ENCODE results near the gene TNIK.
"Not testable (repeated sequence)": the region's sequence is repeated elsewhere in the genome, so short reads cannot be mapped to it uniquely, and the experiment has no call there.

Gene TNIK

DNA sequence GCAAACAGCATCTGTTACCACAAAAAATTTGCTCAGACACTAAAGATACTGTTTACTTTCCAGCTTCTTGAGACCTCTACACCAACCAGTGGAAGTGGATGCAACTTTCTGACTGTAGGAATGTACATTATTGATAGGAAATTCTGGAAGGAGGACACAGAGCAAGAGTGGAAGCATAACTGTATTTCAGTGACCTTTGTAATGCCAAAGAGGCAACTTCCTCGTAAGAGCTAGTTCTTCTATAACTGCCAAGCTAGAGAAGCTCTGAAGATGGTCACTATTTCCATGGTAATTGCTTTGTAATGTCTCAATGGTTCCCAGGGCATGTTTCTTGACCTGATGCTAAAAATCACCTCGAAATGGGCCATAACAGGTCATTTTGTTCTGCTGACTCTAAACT is 337.3 kb downstream of the TNIK start:
- no peak overlapping the region for H3K4me3 ChIP-seq (ENCODE audit: control insufficient read depth, low read depth, low read length)
- TF ChIP-seq, protein P1, sequence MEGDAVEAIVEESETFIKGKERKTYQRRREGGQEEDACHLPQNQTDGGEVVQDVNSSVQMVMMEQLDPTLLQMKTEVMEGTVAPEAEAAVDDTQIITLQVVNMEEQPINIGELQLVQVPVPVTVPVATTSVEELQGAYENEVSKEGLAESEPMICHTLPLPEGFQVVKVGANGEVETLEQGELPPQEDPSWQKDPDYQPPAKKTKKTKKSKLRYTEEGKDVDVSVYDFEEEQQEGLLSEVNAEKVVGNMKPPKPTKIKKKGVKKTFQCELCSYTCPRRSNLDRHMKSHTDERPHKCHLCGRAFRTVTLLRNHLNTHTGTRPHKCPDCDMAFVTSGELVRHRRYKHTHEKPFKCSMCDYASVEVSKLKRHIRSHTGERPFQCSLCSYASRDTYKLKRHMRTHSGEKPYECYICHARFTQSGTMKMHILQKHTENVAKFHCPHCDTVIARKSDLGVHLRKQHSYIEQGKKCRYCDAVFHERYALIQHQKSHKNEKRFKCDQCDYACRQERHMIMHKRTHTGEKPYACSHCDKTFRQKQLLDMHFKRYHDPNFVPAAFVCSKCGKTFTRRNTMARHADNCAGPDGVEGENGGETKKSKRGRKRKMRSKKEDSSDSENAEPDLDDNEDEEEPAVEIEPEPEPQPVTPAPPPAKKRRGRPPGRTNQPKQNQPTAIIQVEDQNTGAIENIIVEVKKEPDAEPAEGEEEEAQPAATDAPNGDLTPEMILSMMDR (conservative IDR thresholded peaks at IDR 0.05; ENCODE audit: control insufficient read depth, insufficient read depth, low read depth, low read length), result no peak
- DNase-seq (ENCODE audit: low read depth), result no peak

DNA sequence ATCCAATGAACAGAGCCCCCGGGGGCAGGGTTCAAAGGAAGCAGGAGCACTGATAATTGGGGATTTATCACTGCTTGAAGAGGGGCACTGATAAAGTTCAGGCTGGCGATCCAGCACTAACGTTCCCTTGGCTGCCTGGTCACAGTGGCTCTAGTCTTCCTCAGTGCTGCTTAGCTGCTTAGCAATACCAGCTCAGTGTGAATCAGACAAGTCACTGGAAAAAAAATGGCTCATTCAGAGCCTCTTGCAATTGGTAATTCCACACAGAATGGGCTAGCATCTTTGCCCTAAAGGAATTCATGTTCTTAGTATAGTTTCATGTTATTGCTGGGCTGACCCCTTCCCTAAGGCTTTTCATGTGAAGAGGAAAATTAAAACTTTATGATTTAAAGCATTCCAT is 338.0 kb downstream of the TNIK start:
- TF ChIP-seq, protein P1 (conservative IDR thresholded peaks at IDR 0.05; ENCODE audit: control insufficient read depth, insufficient read depth, low read depth, low read length), result no peak
- H3K4me3 ChIP-seq (ENCODE audit: control insufficient read depth, low read depth, low read length), result no peak overlapping the region
- no peak for DNase-seq (ENCODE audit: low read depth)

DNA sequence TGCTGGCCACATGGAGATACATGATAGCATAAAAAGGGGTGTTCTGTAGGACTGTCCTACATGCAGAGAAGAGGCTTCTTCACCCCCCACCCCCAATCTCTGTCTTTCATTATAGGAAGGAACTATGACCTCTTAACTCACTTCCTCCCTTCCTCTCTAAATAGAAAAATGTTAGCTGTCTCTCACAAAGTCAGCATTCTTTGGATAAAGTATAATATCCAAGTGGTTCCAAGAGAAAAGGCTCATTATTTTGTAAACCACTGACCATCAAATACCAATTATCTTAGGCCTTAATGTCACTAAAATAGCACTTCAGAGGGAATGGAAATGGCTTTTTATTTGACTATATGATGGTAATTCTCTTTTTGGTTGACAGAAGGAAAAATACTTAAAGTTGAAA is 338.4 kb downstream of the TNIK start:
- DNase-seq (ENCODE audit: low read depth), result no peak
- H3K4me3 ChIP-seq (ENCODE audit: control insufficient read depth, low read depth, low read length), result no peak overlapping the region
- TF ChIP-seq, protein P1 (conservative IDR thresholded peaks at IDR 0.05; ENCODE audit: control insufficient read depth, insufficient read depth, low read depth, low read length), result no peak

DNA sequence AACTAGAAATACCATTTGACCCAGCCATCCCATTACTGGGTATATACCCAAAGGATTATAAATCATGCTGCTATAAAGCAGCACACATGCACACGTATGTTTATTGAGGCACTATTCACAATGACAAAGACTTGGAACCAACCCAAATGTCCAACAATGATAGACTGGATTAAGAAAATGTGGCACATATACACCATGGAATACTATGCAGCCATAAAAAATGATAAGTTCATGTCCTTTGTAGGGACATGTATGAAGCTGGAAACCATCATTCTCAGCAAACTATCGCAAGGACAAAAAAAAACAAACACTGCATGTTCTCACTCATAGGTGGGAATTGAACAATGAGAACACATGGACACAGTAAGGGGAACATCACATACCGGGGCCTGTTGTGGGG is 340.8 kb downstream of the TNIK start:
- H3K4me3 ChIP-seq (ENCODE audit: control insufficient read depth, low read depth, low read length); DNase-seq (ENCODE audit: low read depth): not testable (repeated sequence)

DNA sequence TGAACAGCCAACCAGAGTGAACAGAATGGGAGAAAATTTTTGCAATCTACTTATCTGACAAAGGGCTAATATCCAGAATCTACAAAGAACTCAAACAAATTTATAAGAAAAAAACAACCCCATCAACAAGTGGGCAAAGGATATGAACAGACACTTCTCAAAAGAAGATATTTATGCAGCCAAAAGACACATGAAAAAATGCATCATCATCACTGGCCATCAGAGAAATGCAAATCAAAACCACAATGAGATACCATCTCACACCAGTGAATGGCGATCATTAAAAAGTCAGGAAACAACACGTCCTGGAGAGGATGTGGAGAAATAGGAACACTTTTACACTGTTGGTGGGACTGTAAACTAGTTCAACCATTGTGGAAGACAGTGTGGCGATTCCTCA is 341.2 kb downstream of the TNIK start:
- DNase-seq (ENCODE audit: low read depth); H3K4me3 ChIP-seq (ENCODE audit: control insufficient read depth, low read depth, low read length): not testable (repeated sequence)

DNA sequence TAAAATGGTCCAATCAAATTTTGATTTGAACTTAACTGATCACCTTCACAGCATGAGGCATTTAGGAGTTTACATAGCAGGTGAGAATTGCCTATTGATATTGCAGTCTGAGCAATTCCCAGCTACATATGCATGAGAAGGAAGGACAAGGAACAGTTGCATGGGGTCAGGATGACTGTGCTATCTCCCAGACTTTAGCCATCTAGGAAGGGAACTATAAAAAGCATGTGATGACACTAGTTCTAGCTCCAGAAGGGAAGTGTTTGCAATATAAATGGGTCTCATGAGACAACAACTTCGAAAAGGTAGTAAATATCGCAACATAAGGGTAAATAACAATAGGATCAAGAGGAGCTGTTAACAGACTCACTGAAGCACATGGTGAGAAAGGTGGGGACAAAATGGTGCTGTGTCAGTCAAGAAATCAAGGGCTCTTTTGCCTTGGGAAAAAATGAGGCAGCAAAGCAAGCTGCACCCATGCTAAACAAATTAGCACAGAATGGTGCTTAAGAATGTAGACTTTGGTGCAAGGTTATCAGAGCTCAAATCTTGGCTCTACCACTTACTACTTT is 343.3 kb downstream of the TNIK start:
- TF ChIP-seq, protein P1 (conservative IDR thresholded peaks at IDR 0.05; ENCODE audit: control insufficient read depth, insufficient read depth, low read depth, low read length), result no peak
- H3K4me3 ChIP-seq (ENCODE audit: control insufficient read depth, low read depth, low read length), result no peak overlapping the region
- DNase-seq (ENCODE audit: low read depth), result no peak

DNA sequence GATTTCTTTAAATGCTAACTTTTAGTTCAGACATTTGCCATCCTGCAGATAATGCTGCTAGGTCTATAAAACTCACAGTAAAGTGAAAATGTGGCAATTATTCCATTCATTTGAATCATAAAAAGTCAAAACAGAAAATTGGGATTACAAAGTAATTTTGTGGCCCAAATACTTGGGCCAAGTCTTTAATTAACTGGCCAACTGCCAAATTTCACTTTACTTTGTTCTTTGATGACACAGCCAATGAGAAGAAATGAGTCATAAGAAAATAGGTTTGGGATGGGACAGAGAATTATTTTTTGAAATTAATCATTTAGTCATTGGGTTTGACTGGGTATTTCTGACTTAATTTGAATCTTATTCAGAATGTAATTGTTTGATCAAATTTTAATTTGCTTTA is 343.8 kb downstream of the TNIK start:
- no peak overlapping the region for H3K4me3 ChIP-seq (ENCODE audit: control insufficient read depth, low read depth, low read length)
- TF ChIP-seq, protein P1 (conservative IDR thresholded peaks at IDR 0.05; ENCODE audit: control insufficient read depth, insufficient read depth, low read depth, low read length), result no peak
- peak; percentile 83 for DNase-seq (ENCODE audit: low read depth)

DNA sequence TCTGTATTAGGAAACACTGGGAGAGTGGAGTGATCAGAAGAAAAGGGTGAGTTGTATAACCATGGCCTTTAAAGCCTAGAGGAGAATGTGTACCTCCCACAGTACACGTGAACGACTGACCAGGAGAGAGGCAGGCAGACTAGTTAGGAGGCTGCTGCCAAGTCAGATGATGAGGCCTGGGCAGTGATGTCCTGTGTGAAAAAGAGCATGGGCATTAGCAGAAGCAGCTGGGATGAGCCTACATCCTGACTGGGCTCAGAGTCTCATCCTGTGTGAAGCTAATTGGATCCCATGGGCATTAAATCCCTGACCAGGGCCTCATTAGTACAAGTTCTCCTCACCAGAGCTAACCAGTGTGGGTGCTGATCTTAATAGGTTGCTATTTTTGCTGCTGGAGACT is 344.5 kb downstream of the TNIK start:
- H3K4me3 ChIP-seq (ENCODE audit: control insufficient read depth, low read depth, low read length), result no peak overlapping the region
- peak; percentile 58 for DNase-seq (ENCODE audit: low read depth)
- TF ChIP-seq, protein P1 (conservative IDR thresholded peaks at IDR 0.05; ENCODE audit: control insufficient read depth, insufficient read depth, low read depth, low read length), result no peak

Data from fibroblast of mammary gland (primary cell).